ENCODE results near the gene LPIN2. TPM values are rescaled to one million over a fixed set of nuclear protein-coding genes. Genes with fewer than 3 reads are reported as not detected.

Gene LPIN2
- total RNA-seq, 1 experiment from 2014 or later = 25.3 TPM

- peaks cover 18% of the 10 kb centered on the region for H3K4me1 ChIP-seq
- H3K4me1 Mint-ChIP-seq (ENCODE audit: low read depth, unreplicated experiment) = peaks cover 11% of the 10 kb centered on the region
- no peaks in the 10 kb centered on the region for H3K9me3 ChIP-seq
- no peaks in the 10 kb centered on the region for H3K27me3 Mint-ChIP-seq (ENCODE audit: insufficient read depth, unreplicated experiment)
- DNase-seq = no peak
- H3K27me3 ChIP-seq (replicated peaks; ENCODE audit: control insufficient read depth, insufficient read depth, low read length) = no peaks in the 10 kb centered on the region
- no peaks in the 10 kb centered on the region for H3K36me3 ChIP-seq (ENCODE audit: control insufficient read depth, insufficient read depth, low read length)
- no peaks in the 10 kb centered on the region for H3K9me3 Mint-ChIP-seq (ENCODE audit: unreplicated experiment)
- H3K27ac Mint-ChIP-seq (ENCODE audit: unreplicated experiment) = no peak overlapping the region
- H3K4me3 ChIP-seq (ENCODE audit: low read depth, low read length) = no peak overlapping the region
- intact Hi-C loops (cut with micrococcal nuclease; ENCODE audit: unreplicated experiment) = no loop called here
- BruUV-seq (replicated peaks) = no TSS peak
- H3K36me3 Mint-ChIP-seq (ENCODE audit: insufficient read depth, unreplicated experiment) = peaks cover 18% of the 10 kb centered on the region
- ChIA-PET CTCF (no interaction called here), POLR2A (no interaction called here)
- H3K4me3 Mint-ChIP-seq (ENCODE audit: unreplicated experiment) = peak overlapping the region; percentile 2
- TF ChIP-seq CTCF (IDR thresholded peaks at IDR 0.05; ENCODE audit: insufficient read depth in 1 of 2, low read depth in 1 of 2, low read length in 1 of 2, severe bottlenecking in 1 of 2, unreplicated experiment in 1 of 2) = no peak
Measured at GRCh38 chr18:3015204-3015592, 2.3 kb upstream of the LPIN2 start.

GRCh38 chr18:3014503-3015203 lies 1.7 kb upstream of the LPIN2 start:
- ChIA-PET CTCF (no interaction called here), POLR2A (no interaction called here)
- peaks cover 18% of the 10 kb centered on the region for H3K4me1 ChIP-seq
- H3K4me3 ChIP-seq (ENCODE audit: low read depth, low read length) = no peak overlapping the region
- peaks cover 24% of the 10 kb centered on the region for H3K36me3 Mint-ChIP-seq (ENCODE audit: insufficient read depth, unreplicated experiment)
- no peak for TF ChIP-seq CTCF (IDR thresholded peaks at IDR 0.05; ENCODE audit: insufficient read depth in 1 of 2, low read depth in 1 of 2, low read length in 1 of 2, severe bottlenecking in 1 of 2, unreplicated experiment in 1 of 2)
- H3K4me1 Mint-ChIP-seq (ENCODE audit: low read depth, unreplicated experiment) = peaks cover 15% of the 10 kb centered on the region
- no peak overlapping the region for H3K27ac Mint-ChIP-seq (ENCODE audit: unreplicated experiment)
- H3K27me3 Mint-ChIP-seq (ENCODE audit: insufficient read depth, unreplicated experiment) = no peaks in the 10 kb centered on the region
- H3K36me3 ChIP-seq (ENCODE audit: control insufficient read depth, insufficient read depth, low read length) = no peaks in the 10 kb centered on the region
- intact Hi-C loops (cut with micrococcal nuclease; ENCODE audit: unreplicated experiment) = loop anchor here (5.0 kb wide), 1 partner anchor 113 kb away; no protein-coding TSS in a partner anchor
- H3K27me3 ChIP-seq (replicated peaks; ENCODE audit: control insufficient read depth, insufficient read depth, low read length) = no peaks in the 10 kb centered on the region
- peak overlapping the region; percentile 2 for H3K4me3 Mint-ChIP-seq (ENCODE audit: unreplicated experiment)
- DNase-seq = no peak
- no peaks in the 10 kb centered on the region for H3K9me3 ChIP-seq
- no peaks in the 10 kb centered on the region for H3K9me3 Mint-ChIP-seq (ENCODE audit: unreplicated experiment)
- BruUV-seq (replicated peaks) = no TSS peak

GRCh38 chr18:3012136-3013023 lies 564 bp downstream of the LPIN2 start:
- H3K36me3 ChIP-seq (ENCODE audit: control insufficient read depth, insufficient read depth, low read length) = no peaks in the 10 kb centered on the region
- intact Hi-C loops (cut with micrococcal nuclease; ENCODE audit: unreplicated experiment) = loop anchor here (2.0 to 5.0 kb wide), 2 partner anchors 14 to 115 kb away; no protein-coding TSS in a partner anchor
- Mint-ChIP-seq H3K27me3 (ENCODE audit: insufficient read depth, unreplicated experiment) (no peaks in the 10 kb centered on the region), H3K4me1 (ENCODE audit: low read depth, unreplicated experiment) (peaks cover 15% of the 10 kb centered on the region), H3K9me3 (ENCODE audit: unreplicated experiment) (no peaks in the 10 kb centered on the region), H3K27ac (ENCODE audit: unreplicated experiment) (peak overlapping the region; percentile 79), H3K36me3 (ENCODE audit: insufficient read depth, unreplicated experiment) (peaks cover 26% of the 10 kb centered on the region), H3K4me3 (ENCODE audit: unreplicated experiment) (peak overlapping the region; percentile 87)
- H3K4me3 ChIP-seq (ENCODE audit: low read depth, low read length) = peak overlapping the region; percentile 83
- no peaks in the 10 kb centered on the region for H3K9me3 ChIP-seq
- H3K4me1 ChIP-seq = peaks cover 18% of the 10 kb centered on the region
- CTCF ChIA-PET = interaction anchor here (0.9 kb wide), 1 partner anchor 117 kb away, joined by 3 read pairs; no protein-coding TSS in a partner anchor
- BruUV-seq (replicated peaks) = no TSS peak
- no peaks in the 10 kb centered on the region for H3K27me3 ChIP-seq (replicated peaks; ENCODE audit: control insufficient read depth, insufficient read depth, low read length)
- no peak for TF ChIP-seq CTCF (IDR thresholded peaks at IDR 0.05; ENCODE audit: insufficient read depth in 1 of 2, low read depth in 1 of 2, low read length in 1 of 2, severe bottlenecking in 1 of 2, unreplicated experiment in 1 of 2)
- no peak for DNase-seq
- POLR2A ChIA-PET = interaction anchor here (0.6 kb wide), 1 partner anchor 45 kb away, joined by 3 read pairs; no protein-coding TSS in a partner anchor

All from Caco-2 (cell line).